Raji (cell line): Measurements from ENCODE around the gene PLEKHG3.

ENCODE experiments used
- POLR2A ChIP-seq: IDR thresholded peaks from 2 replicates; pipeline ENCODE4 v1.6.1; 2011; ENCODE audit warnings: low read depth, low read length, control low read depth; ENCODE audit not compliant: insufficient read depth

Gene PLEKHG3

DNA sequence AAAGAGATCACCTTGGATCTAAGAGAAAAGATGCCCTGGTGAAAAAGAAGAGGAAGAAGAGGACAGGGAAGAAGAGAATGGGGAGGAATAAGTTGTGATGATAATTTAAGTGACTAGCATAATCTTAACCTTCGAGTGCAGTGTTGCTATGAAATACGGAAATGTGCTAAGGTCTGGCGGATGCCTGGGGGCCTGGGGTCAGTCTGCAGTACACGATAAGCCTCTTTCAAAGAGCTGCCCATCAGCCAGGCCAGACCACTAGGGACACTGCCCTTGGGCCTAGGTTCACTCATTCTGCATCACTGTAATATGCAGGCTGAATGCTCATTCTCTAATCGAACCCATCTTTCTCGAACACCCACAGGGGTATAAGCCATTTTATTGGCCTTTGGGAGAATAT, 83.4 kb downstream of the PLEKHG3 start:
- no peak for TF ChIP-seq POLR2A

DNA sequence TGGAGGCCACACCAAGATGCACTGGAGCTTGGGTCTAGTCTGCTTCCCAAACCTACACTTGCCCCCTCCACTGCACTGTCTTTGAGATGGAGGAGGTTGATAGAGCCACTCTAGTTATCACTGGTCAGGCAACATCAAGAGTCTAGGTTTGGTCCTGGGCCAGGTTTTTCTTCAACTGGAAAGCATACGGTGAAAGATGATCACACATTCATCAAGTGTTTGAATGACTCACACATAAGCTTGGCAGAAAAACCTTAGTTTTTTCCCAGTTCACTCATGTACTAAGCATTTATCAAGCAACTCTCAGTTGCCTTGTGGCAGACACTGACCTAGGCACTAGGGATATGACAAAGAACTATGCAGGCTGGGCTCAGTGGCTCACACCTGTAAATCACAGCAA, 84.5 kb downstream of the PLEKHG3 start:
- TF ChIP-seq POLR2A, result no peak

DNA sequence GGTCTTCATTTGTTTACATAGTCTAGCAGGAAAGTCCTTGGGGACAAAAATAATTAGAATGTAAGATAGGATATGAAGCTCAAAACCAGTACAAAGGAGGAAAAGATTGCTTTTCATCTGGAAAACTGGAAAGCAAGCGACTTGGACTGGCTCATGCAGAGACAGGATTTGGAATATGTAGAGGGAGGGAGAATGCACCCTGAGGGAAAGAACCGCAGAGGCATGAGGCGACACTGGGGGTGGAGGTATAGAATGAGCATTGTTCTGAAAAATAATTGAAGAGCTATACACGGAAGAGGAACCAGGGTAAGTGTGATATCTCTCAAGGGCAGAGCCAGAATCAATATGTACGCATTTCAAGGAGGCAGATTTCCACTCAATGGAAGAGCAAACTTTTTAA, 85.5 kb downstream of the PLEKHG3 start:
- no peak for TF ChIP-seq POLR2A

DNA sequence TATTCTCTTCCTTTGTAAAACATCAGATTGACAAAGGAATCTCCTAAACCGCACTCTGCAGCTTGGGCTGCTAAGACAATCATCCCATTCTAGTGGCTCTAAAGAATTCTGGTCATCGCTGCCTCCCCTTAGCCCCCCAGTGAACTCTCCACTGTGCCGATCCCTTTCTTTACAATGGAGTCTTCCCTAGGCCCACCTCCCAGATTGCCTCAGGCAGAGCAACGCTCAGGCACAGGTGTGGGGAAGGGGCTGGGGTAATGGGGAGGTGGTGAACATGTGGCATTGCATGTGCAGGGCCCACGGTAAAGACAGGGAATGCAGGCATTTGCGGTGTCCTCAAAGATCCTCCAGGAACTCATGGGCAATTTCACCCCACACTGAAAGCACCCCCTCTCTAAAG, 86.3 kb downstream of the PLEKHG3 start:
- TF ChIP-seq POLR2A, result no peak

DNA sequence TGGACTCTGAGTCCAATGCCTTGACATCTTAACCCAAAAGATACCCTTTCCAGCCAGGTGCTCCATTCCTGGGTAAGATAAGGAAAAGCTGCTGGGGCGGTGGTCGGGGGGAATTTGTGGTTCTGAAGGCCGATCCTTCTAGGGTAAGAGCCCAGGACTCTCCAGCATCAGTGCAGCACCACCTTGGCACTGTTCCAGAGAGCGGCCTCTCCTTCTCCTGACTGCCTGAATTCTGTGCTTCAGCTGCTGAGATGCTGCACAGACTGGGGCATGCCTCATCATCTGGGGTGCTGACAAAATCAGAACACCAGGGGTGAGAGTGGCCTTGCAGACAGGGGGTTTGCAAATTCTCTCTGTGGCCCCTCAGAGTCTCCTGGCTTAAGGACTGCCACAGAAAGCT, 88.0 kb downstream of the PLEKHG3 start:
- no peak for TF ChIP-seq POLR2A

DNA sequence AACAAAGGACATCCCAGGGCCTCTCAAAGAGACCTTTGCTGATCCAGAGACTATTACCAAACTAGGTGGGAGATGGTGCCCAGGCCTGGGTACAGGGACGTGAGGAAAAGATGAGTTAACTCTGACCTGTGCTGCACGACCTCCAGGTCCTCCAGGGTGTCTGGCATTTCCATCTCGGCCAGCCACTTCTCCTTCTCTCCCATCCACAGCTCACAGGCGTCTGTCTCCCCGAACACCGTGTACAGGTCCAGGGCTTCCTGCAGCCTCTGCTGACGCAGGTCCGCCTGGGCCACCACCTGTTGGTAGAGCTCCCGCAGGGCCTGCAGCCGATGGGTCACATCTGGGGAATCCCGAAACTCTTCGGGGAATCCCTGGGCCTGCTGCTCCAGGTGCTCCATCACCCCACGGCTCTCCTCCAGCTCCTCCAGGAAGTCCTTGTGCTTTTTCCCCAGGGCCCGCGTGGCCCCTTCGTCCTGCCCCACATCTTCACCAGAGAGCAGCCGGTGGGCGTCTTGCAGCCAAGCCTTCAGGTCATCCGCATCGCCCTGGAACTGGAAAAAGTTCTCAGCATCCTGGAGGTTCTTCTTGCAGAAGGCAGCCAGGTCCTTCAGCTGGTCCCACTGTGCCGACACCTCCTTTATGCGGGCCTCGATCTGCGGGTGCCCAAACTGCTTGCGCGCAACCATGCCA, 88.8 kb downstream of the PLEKHG3 start:
- no peak for TF ChIP-seq POLR2A

DNA sequence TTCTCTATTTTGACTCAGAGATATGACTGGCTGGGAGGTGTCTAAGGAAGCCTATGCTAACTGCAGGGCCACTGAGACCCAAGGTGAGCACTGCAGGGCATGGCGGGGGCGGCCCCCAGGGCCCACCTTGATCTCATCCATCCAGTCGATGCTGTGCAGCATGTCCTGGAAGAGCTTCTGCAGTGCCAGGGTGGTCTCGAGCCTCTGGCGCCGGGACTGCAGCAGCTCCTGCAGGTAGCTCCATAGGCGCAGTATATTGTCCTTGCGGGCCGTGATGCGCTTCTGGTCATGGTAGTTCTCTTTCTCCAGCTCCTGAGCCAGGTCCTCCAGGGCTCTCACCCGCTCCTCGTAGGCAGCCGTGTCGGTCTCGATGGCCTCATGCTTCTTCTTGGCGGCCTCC, 91.0 kb downstream of the PLEKHG3 start:
- no peak for TF ChIP-seq POLR2A

DNA sequence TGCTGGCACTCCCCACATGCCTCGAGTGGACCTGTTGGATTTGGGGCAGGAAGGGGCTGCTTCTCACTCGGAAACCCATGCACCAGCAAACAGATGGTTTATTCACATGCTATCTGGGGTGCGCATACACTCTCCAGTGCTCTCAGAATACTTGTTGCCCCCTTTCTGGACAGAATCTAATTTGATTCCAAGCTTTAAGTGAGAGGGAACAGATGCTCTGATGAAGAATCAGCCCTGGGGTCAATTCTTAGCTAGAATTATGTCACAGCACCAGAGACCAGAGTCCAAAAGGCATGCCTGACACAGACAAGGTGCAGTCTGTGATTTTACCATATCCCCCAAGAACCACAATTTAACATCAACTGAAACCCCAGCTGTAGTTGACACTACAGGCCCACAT, 91.7 kb downstream of the PLEKHG3 start:
- TF ChIP-seq POLR2A, result no peak

DNA sequence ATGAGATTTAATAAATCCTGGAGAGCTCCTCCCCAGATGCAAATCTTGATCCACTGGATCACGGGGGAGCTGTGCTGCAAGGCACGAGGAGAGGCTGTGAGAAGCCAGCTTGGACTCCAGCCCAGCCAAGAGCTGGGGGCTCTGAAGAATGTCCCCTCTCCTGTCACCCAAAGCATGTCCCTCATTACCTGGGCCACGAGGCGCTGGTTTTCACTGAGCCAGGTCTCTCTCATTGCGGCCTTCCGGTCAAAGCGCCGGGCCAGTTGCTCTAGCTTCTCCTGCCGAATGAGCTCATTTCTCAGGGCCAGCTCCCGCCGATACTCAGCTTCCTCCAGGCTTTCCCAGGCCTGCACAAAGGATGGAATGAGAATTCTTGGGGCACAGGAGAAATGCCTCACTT, 92.1 kb downstream of the PLEKHG3 start:
- no peak for TF ChIP-seq POLR2A

DNA sequence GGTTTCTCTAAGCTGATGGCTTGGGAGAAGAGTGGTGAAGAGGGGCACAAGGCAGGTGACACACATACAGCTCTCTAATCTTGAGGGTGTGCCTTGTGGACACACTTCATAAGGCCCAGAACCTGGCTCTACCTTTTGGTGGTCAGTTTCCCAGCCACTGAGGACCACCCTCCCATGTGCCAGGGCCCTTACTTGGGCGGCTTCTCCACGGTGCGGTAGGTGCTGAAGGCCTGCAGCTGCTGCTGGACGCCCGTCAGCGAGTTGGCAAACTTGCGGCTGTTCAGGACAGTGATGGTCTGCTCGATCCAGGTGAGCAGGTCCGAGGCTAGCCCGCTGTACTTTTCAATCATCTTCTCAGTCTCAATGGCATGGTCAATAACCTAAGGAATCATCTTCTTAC, 95.3 kb downstream of the PLEKHG3 start:
- TF ChIP-seq POLR2A, result no peak
